Stomach smooth muscle (tissue), 2 donors: Measurements from ENCODE around the gene HCAR2.
"Not testable (repeated sequence)": the region's sequence is repeated elsewhere in the genome, so short reads cannot be mapped to it uniquely, and the experiment has no call there.

Experiments
- H3K27ac ChIP-seq: one replicate; pipeline ENCODE4 v1.7.0; 2013; ENCODE audit warnings: mild to moderate bottlenecking, low read length, inconsistent platforms
- H3K27me3 ChIP-seq, 2 donors: one replicate each; pipeline ENCODE4 v1.7.0; 2013; ENCODE audit warnings: low read length in 2 of 2; ENCODE audit not compliant: insufficient read depth in 2 of 2, control insufficient read depth in 1 of 2
- H3K36me3 ChIP-seq, 2 donors: one replicate each; pipeline ENCODE4 v1.7.0; 2013; ENCODE audit warnings: low read length in 2 of 2; ENCODE audit not compliant: control insufficient read depth in 2 of 2, insufficient read depth in 2 of 2
- H3K4me1 ChIP-seq: one replicate; pipeline ENCODE4 v1.7.0; 2013; ENCODE audit warnings: low read length; ENCODE audit not compliant: control insufficient read depth, insufficient read depth
- H3K4me3 ChIP-seq, 2 donors: one replicate each; pipeline ENCODE4 v1.7.0; 2013; ENCODE audit warnings: low read length in 2 of 2
- H3K9ac ChIP-seq, 2 donors: one replicate each; pipeline ENCODE4 v1.7.0; 2013; ENCODE audit warnings: low read length in 2 of 2, mild to moderate bottlenecking in 1 of 2
- H3K9me3 ChIP-seq, 2 donors: one replicate each; pipeline ENCODE4 v1.7.0; 2013; ENCODE audit warnings: low read length in 2 of 2; ENCODE audit not compliant: control insufficient read depth in 2 of 2
- donor health status: healthy.
- donor health status: Pancreatic carcinoma.

HCAR2 gene

GRCh38 chr12:122702890-122703611 lies at the start of gene HCAR2:
HCAR2 (minus strand) TSS chr12:122703357; CDS start chr12:122703283, 74 bp downstream.
- not testable (repeated sequence) for H3K4me3 ChIP-seq, H3K27me3 ChIP-seq, H3K36me3 ChIP-seq, H3K9me3 ChIP-seq, H3K9ac ChIP-seq, H3K4me1 ChIP-seq, H3K27ac ChIP-seq

- Histone ChIP-seq H3K9me3 (no peaks in the 10 kb centered on the region), H3K4me1 (peaks cover 11% of the 10 kb centered on the region)
Observed at GRCh38 chr12:122752464-122753318, 49.5 kb upstream of the HCAR2 start, which contains the start of gene DENR. DENR (plus strand) TSS chr12:122752824; CDS start chr12:122753702, 878 bp downstream.

GRCh38 chr12:122750781-122751515 lies 47.8 kb upstream of the HCAR2 start:
- not testable (repeated sequence) for H3K27me3 ChIP-seq, H3K9me3 ChIP-seq, H3K9ac ChIP-seq, H3K27ac ChIP-seq, H3K4me3 ChIP-seq
- Histone ChIP-seq H3K4me1 (peaks cover 11% of the 10 kb centered on the region), H3K36me3 (peaks cover 6 to 13% of the 10 kb centered on the region in 2 donors)

More at GRCh38 chr12:122752464-122753318, 49.5 kb upstream of the HCAR2 start, which contains the start of gene DENR:
- Histone ChIP-seq H3K9ac (peak within 1 kb of the TSS; percentile 96 to 97), H3K36me3 (peaks cover 8 to 16% of the 10 kb centered on the region in 2 donors), H3K27ac (peak within 1 kb of the TSS; percentile 69), H3K27me3 (no peaks in the 10 kb centered on the region), H3K4me3 (peak within 1 kb of the TSS; percentile 88 to 91)

GRCh38 chr12:122749569-122750332 lies 46.6 kb upstream of the HCAR2 start:
- no peak overlapping the region for H3K4me3 ChIP-seq
- H3K27ac ChIP-seq: no peak overlapping the region
- H3K9me3 ChIP-seq: no peaks in the 10 kb centered on the region
- peaks cover 11% of the 10 kb centered on the region for H3K4me1 ChIP-seq
- no peak overlapping the region for H3K9ac ChIP-seq
- no peaks in the 10 kb centered on the region for H3K27me3 ChIP-seq
- H3K36me3 ChIP-seq: peaks cover 2 to 6% of the 10 kb centered on the region in 2 donors

- Histone ChIP-seq H3K4me3 (no peak overlapping the region), H3K9me3 (no peaks in the 10 kb centered on the region), H3K27ac (no peak overlapping the region), H3K36me3 (no peaks in the 10 kb centered on the region), H3K9ac (no peak overlapping the region), H3K27me3 (no peaks in the 10 kb centered on the region), H3K4me1 (no peaks in the 10 kb centered on the region)
Observed at GRCh38 chr12:122747224-122748135, 44.3 kb upstream of the HCAR2 start.

GRCh38 chr12:122743895-122744525 lies 40.9 kb upstream of the HCAR2 start:
- no peak overlapping the region for H3K9ac ChIP-seq
- no peaks in the 10 kb centered on the region for H3K9me3 ChIP-seq
- no peaks in the 10 kb centered on the region for H3K27me3 ChIP-seq
- no peak overlapping the region for H3K4me3 ChIP-seq
- H3K27ac ChIP-seq: no peak overlapping the region
- no peaks in the 10 kb centered on the region for H3K4me1 ChIP-seq
- no peaks in the 10 kb centered on the region for H3K36me3 ChIP-seq

- no peak overlapping the region for H3K9ac ChIP-seq
- H3K36me3 ChIP-seq: no peaks in the 10 kb centered on the region
- no peaks in the 10 kb centered on the region for H3K4me1 ChIP-seq
- H3K9me3 ChIP-seq: no peaks in the 10 kb centered on the region
- no peak overlapping the region for H3K27ac ChIP-seq
- H3K4me3 ChIP-seq: no peak overlapping the region
- no peaks in the 10 kb centered on the region for H3K27me3 ChIP-seq
Observed at GRCh38 chr12:122740351-122740750, 37.2 kb upstream of the HCAR2 start.

- Histone ChIP-seq H3K27me3 (no peaks in the 10 kb centered on the region), H3K9me3 (no peaks in the 10 kb centered on the region), H3K4me3 (no peak overlapping the region), H3K4me1 (no peaks in the 10 kb centered on the region), H3K9ac (no peak overlapping the region), H3K36me3 (no peaks in the 10 kb centered on the region), H3K27ac (no peak overlapping the region)
Observed at GRCh38 chr12:122738571-122738970, 35.4 kb upstream of the HCAR2 start.

- Histone ChIP-seq H3K27me3 (peaks cover 0 to 2% of the 10 kb centered on the region in 2 donors), H3K9me3 (no peaks in the 10 kb centered on the region), H3K4me3 (no peak overlapping the region), H3K36me3 (no peaks in the 10 kb centered on the region), H3K27ac (no peak overlapping the region), H3K4me1 (no peaks in the 10 kb centered on the region), H3K9ac (no peak overlapping the region)
Observed at GRCh38 chr12:122732611-122733010, 29.5 kb upstream of the HCAR2 start.
